Measurements from ENCODE around the gene TMEM252.
A peak's percentile ranks its signal among the peaks of the same experiment; 100 is the strongest.

TMEM252 gene, protein sequence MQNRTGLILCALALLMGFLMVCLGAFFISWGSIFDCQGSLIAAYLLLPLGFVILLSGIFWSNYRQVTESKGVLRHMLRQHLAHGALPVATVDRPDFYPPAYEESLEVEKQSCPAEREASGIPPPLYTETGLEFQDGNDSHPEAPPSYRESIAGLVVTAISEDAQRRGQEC

DNA sequence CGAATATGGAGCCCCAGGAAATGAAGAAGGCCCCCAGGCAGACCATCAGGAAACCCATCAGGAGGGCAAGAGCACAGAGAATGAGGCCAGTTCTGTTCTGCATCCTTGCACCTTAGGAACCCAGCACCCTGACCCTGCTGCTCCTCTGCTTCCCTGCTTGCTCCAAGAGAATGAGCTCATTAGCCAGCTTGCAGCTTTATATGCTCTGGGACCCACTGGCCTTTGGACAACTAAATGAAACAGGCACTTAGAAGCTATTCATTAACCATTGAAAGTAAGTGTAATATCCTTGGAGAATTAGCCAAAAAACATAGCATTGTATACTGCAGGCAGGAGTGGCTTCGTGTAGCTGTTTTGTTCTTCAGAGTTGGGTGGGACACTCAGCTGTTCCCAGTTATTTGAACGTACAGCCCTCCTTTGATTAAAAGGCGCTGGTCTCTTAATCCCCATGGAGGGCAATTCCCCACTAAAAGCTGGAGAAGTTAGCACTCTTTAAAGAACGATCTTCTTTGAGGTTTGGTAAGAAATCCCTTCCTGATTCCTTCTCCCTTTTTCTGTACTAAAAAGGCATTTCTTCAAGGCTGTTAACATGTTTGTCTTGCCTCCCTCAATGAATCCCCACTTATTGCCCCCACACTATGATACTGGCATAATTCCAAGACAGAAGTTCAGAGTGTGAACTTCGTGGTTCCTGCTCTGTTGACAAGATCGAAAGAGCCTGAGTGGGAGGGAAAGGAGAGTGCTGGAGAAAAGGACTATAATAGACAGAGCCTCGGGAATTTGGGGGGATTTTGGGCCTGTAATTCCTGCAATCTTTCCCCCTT lies at the start of gene TMEM252:
Gene TMEM252 (minus strand): TSS at position 172 of the 824 bp plus-strand sequence. CDS start 69 bp downstream, at position 103.
- DNase-seq (ENCODE audit: low read depth), result no peak

DNA sequence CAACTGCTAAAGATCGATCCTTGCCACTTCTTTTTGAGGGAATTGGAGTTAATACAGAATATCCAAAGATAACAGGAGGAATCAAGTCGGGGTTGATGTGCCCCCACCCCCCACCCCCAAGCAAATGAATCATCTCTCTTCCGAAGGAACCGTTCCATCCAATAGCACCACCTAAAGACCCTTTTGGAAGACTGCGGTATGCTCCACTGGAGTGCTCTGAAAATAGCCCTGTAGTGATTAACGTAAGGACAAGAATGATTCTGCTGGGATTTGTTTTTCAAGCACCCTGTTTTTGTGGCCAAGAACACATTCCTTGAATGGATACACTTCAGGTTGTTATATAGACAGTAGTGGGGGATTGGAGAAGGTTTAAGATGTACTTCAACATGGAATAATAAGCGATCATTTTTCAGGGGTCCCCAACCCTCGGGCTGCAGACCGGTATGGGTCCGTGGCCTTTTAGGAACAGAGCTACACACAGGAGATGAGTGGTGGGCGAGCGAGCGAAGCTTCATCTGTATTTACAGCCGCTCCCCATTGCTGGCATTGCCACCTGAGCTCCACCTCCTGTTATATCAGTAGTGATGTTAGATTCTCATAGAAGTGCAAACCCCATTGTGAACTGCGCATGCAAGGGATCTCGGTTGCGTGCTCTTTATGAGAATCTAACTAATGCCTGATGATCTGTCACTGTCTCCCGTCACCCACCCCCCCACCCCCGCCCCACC lies 44.5 kb upstream of the TMEM252 start:
- no peak for DNase-seq (ENCODE audit: low read depth)

DNA sequence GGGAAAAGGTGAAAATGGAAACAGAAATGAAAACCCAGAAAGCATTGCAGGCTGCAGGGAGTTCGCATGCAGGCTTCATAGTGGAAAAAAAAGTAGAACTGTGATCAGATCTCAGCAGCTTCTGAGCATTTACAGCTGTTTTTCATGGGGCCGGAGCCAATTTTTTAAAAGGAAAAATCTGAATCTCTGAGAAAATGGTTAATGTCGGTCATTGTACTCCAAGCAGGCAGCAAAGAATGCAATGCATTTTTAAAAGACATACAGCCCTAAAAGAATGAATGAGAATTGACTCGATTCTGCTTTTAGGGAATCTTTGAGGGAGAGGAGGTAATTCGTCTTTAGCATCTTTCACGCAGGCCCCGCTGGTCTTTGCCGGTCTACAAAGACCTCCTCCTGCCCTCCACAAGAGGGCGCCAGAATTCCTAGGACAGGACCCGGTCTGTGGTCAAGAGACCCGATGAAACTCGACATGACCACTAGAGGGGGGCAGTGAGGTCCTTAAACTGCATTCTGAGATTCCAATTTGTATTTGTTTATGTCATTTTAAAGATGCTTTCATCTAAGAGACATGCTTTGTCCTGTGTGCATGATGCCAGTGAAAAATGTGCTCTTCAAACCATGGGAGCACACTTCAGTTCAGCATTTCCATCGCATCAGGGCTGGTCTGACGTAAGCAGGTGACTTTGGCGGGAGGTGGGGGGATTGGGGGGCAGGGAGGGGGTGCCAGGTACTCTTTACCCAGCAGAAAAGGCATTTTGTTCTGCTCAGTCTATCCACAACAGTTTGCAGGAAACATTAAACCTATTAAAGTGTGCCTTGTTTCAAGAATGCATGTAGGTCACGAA lies 43.7 kb upstream of the TMEM252 start:
- peak; percentile 66 for DNase-seq (ENCODE audit: low read depth)

DNA sequence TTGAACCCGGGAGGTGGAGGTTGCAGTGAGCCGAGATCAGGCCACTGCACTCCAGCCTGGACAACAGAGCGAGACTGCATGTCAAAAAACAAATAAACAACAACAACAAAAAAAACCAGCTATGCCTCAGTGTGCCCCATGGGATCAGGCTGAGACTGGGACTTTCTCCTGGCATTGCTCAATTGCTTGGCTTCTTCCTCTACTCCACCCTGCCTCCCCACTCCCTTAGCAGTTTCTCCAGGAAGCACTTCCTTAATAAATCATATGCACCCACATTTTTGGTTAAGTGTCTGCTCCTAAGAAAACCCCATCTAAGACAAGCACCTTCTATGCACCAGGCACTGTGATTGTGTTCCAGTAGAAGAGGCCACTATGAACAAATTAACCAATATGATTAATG lies 41.0 kb upstream of the TMEM252 start:
- DNase-seq (ENCODE audit: low read depth), result no peak

DNA sequence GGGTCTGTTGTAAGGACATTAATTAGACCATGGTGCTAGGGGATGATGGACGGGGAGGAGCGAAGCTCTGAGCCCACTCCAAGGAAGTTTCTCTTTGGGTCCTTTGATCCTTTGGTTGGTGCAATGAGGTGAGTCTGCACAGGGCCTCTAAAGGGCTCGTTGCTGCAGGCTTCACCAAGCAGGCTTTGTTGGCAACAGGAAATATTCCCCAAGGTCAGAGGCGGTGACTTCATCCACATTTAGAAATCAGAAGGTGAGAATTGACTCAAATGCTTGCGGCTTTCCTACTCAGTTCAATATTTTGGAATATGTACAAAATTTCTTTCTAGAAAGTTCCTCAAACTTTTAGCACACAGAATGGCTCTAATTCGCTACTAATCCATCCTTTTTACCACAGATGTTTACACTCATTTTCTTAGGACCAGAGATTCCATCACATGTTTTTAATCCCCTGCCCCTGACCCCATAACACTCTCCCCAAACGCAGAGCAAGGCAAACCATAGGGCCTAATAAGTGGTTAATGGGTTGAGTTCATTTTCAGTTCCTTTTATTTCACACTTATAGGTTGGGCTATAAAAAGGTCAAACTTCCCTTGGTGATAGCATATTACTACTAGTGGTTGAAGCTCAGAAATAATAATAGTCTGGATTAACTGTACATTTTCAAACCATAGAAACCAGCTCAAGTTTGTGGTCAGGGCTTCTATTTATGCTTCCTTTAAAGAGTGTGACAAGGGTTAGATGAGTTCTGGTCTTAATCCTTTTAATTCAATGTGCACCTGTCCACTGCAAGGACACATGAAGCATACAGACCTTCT lies 37.3 kb upstream of the TMEM252 start:
- no peak for DNase-seq (ENCODE audit: low read depth)

DNA sequence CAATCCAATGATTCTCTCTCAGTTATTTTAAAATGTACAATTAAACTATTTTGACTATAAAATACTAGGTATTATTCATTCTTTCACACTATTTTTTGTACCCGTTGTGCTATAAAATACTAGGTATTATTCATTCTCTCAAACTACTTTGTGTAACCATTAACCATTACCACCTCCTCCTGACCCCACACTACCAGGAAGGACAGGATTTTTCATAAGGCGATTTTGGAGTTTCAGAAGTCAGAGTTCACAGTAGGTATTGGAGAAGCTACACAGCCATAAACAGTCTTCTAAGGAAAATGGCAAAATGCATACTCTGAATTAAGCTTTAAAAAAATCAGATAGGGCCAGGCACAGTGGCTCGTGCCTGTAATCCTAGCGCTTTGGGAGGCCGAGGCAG lies 35.1 kb upstream of the TMEM252 start:
- no peak for DNase-seq (ENCODE audit: low read depth)

DNA sequence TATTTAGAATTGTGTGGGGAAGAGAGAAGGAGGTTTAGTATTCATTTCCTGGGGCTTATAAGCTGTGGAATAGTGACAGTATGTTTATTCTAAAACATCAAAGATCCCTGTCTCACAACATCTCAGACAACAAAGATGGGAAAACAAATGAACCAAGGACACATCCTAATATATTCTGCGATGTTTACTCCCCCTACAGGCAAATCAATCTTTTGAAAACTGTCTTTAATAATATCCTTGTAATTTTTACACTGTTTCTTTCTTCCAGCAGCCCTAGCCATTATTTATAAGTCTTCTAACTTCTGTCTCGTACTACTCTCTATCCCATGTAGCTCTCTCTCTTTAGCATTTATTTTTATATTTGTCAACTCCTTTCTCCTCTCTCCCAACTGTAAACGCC lies 33.5 kb upstream of the TMEM252 start:
- DNase-seq (ENCODE audit: low read depth), result no peak

DNA sequence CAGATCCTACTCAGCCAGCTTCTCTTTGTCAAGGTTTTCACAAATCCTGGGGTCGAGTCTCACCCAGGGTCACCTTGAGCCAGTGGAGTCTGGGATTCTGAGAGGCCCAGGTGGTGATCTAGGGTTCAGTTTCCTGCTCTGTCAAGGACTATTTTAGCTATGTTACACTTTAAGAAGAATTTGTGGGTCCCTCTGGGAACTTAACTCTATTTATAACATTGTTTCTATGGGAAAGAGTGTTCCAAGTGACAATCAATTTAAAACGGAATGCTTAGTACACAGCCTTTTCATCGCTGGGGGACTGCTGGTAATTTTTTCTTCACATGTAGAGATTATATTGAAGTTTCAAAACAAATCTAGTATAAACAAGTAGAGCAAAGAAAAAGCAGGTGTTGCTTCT lies 26.9 kb upstream of the TMEM252 start:
- no peak for DNase-seq (ENCODE audit: low read depth)

DNA sequence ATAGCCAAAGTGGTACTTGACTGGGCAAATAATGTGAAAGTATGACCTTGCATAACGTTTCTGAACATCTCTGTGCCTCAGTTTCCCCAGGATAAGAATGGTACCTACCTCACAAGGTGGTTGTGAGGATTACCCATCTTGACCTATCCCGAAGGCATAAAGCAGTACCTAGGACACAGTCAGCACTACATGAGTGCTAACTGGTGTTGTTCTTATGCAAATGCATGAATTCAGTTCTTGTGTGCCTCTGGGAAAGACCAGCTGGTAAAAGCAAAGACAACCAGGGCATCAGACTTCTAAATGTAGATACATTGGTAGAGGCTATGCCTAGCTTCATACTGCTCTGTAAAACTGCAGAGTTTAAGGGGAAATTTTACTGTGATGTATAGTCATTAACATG lies 21.8 kb upstream of the TMEM252 start:
- no peak for DNase-seq (ENCODE audit: low read depth)

DNA sequence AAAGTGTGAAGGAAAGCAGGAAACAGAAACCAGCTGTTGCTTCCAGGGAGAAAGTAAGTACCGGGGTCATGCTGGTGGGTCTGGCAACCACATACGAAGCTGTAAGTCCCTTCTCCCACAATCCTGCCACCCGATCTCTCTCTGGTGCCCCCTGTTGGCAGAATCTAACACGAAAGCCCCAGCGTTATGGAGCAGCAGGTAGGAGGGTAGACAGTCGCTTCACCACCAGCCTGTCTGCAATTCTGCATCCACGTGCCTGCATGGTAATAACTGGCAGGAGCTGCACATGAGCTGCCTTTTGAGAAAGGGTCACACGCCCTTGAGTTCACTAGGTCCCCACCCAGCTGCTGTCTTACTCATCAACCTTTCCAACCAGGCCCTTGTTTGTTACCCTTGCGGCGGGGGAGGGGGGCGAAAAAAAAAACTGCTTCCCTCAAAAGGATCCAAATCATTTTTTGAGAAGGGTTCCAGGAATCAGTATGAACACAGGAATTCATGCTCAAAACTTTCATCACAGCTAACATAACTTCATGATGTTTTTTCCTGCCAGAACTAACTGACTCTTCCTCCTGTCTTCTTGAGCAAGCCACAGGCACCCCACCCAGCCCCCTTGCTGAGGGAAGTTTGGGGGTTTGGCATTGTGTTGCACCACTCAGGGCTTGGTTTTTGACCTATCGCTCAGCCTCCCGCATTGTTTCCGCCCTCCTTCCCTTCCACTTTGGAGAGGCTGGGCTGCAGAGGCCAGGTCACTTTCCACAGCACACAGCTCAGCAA lies 19.6 kb upstream of the TMEM252 start:
- DNase-seq (ENCODE audit: low read depth), result peak; percentile 4

DNA sequence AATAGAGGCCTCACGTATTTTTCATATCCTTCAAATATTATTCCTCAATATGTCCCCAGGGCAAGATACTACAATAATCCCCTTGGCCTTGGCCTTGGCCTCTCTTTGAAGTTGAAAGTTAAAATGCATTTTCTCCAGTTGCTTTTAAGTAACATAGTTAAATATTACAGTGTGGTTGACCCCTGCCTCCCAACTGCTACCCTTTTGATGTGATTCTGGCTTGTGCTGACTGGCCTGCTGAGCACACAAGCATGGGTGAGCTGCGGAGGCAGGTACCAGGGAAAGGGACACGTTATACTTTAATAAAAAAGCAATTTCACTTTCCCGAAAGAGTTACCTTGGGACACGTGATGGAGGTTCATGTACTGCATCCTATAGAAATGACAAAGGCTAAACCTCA lies 17.9 kb upstream of the TMEM252 start:
- no peak for DNase-seq (ENCODE audit: low read depth)

DNA sequence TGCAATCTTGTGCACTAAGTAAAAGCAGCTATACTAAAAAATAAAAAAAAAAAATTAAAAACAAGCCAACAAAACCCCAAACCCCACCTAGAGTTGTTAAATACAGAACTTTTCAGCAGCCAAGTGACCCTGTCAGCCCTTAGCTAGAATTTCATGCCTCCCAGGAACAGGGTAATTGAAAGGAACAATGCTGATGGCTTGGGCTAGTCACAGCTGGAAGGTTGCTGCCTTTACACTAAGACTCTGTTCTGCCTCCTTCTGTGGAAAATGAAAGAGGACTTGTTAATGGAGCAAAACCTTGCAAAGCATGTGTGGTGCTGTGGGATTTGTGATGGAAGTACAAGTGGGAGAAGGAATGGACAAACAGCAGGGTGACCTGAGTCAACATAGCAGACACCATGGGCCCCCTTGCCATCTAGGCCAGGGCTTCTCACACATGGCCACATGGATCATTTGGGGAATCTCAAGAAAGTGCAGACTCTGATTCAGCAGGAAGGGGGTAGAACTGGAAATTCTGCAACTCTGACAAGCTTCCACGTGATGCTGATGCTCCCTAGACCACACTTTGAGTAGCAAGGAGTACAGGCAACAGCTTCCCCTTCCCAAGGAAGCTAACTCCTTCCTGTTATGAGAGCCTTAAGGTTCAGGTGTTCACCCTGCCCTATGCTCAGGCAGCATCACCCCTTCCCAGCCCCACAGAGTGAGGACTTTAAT lies 14.9 kb upstream of the TMEM252 start:
- DNase-seq (ENCODE audit: low read depth), result no peak

DNA sequence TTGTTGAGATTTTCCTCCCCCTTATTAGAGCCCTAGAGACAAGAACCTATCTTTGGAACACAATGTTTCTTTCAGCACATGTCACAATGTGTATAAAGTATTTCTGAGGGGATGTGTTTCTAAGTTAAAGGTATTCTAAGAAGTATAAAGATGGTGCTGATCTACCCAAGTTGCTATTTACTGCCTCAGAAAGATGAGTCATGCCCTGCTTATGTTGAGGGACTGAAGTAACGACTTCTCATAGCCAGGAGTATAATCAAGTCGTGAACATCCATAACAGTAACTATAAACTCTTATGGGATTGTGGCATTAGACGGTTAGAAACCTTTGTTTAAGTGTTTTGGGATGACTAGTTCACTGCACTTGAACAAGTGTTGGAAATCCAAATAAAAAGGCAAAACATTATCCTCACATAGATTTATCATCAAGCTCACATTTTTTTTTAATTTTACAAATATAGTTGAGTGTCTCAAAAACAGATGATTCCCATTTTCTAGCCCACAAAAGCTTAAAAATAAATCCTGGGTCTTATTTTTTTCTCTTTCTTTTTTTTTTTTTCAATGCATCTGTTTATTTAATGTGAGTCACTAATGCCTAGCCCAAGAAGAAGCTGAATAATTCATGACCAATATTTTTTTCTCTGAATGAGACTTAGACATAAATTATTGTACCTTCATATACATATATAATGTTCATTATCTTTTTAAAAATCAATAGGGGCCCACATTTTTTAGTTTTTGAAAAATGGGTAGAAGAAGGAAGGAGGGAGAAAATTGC lies 12.2 kb upstream of the TMEM252 start:
- no peak for DNase-seq (ENCODE audit: low read depth)

DNA sequence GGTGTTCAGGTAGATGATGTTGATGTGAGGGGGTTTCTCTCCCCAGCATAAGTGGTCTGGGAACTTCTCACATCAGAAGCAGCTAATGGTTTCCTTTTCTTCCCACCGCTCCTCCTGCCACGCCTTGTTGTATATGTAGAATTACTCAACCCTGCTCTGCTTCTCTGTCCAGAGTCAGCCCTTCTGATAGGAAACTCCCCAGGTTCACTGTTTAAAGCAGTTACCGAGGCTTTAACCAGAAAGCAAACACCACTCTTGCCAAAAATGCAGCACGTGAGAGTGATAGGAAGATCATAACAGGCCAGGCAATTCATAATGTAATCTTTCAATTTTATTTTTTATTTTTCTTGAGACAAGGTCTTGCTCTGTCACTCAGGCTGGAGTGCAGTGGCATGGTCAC lies 10.5 kb upstream of the TMEM252 start:
- no peak for DNase-seq (ENCODE audit: low read depth)

DNA sequence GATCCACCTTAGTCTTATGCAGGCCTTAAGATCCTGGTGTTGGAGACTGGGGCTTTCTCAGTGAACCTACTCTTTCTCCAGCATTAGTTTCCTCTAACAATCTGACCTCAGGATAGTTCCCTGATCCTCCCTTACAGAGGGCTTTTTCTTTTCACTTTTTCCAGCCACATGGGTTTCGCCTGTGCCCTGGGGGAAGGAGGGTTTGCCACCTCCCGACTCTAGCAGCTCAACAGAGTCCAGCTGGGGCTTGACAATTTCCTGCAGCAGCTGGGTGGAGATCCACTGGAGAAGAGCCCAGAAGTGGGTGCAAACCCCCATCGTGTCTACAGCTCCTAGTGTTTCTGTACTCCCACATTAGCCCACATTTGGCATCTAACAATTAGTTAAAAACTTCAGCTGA lies 7.6 kb upstream of the TMEM252 start:
- no peak for DNase-seq (ENCODE audit: low read depth)

DNA sequence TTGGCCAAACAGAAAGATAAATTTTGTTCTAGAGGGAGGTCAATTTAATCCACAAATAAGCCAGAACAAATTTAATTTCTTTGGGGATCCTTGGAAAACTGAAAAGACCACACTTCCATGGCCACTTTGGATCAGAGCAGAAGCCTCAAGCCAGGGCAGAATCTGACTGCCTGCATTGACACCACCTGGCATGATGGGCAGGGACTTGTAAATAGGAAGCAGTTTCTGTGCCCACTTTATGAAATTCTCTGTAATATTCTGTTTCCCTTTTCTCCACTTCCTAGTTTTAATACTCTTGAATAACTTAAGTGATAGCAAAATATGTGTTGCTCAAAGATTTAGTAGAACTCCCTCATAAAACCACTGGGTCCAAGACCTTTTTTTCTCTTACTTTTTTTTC lies 6.7 kb upstream of the TMEM252 start:
- DNase-seq (ENCODE audit: low read depth), result no peak

DNA sequence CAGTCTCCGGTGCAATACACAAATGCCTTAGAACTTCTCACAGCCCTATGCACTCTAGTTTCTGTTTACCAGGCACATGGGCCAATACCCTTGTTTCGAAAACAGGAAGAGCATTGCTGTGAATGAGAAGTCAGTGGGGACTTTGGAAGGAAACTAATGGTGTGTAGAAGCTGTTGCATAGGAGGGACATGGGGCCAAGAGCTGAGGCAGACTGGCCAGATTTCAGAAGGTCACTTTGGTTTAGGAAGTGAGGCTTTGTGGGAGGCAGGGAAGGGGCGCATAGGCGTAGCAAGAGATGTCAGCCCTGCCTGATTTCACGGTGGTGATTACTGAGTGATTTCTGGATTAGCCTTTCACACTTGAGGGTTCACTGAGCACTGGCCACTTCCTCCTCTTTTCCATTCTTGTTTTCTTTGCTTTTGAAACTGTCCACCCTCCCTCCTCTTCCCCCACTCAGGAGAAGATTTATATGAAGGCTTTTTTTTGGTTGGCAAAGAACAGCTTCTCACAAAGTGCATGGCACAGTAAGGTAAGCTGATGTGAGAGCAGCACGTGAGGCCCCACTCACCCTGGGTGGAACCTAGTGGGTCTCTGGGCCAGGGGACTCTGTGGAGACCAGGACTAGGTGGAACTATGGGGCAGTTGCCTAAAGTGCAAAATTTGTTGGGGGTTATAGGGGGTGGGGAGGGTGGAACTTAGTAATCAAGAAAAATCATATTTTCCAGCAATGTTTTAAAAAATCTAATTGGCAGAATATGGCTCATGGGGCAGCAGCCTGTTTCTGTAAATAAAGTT lies 6.1 kb upstream of the TMEM252 start:
- DNase-seq (ENCODE audit: low read depth), result no peak

DNA sequence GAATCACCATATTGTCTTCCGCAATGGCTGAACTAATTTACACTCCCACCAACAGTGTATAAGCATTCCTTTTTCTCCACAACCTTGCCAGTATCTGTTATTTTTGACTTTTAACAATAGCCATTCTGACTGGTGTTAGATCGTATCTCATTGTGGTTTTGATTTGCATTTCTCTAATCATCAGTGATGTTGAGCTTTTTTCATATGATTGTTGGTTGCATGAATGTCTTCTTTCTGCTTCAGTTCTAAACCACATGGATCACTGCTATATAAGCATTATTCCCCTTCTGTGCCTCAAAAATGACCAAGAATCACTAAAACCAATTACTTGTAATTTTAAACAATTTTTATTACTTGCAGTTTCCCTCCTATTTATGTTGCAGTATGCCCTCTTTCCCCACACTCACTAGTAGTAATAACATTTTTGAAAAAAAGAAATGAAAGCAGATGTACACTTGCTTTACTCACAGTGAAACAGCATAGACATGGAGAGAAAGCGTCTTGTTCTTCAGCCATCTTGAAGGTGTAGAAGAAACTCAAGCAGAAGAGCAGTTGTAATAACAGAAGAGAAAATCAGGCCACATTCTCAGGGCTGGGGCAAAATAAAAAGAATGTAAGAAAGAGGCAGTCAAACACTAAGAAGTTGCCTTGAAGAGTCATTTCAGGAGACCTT lies 4.5 kb upstream of the TMEM252 start:
- DNase-seq (ENCODE audit: low read depth), result no peak
